Left renal pelvis (tissue), 4 donors: Measurements from ENCODE around the gene DYNLT1. TPM values are rescaled to one million over a fixed set of nuclear protein-coding genes. Genes with fewer than 3 reads are reported as not detected.
"Not testable (repeated sequence)": the region's sequence is repeated elsewhere in the genome, so short reads cannot be mapped to it uniquely, and the experiment has no call there.

ENCODE experiments used
- DNase-seq, 4 donors: peaks; one replicate each; pipeline ENCODE4 v3.0.0-alpha.2; 2013; ENCODE audit warnings: low read depth in 4 of 4, low spot score in 3 of 4
- polyA plus RNA-seq, 4 donors: library from polyadenylated mRNA; unstranded; fragments of 120-200 nt; gene quantifications; one replicate each; pipeline ENCODE4 v1.2.1, GENCODE V29; 2013; ENCODE audit not compliant: insufficient read length in 4 of 4

The DYNLT1 gene
- polyA plus RNA-seq, 4 donors = 121 to 196 (median 157) TPM

GRCh38 chr6:158624684-158625682, 19.6 kb downstream of the DYNLT1 start:
- DNase-seq = no peak

GRCh38 chr6:158622545-158623190, 21.9 kb downstream of the DYNLT1 start:
- DNase-seq = no peak

- no peak for DNase-seq
These were observed 22.6 kb downstream of the DYNLT1 start for GRCh38 chr6:158621694-158622544.

GRCh38 chr6:158620963-158621693, 23.4 kb downstream of the DYNLT1 start:
- DNase-seq = no peak

GRCh38 chr6:158619922-158620801, 24.4 kb downstream of the DYNLT1 start:
- no peak for DNase-seq

GRCh38 chr6:158618289-158618688, 26.3 kb downstream of the DYNLT1 start:
- not testable (repeated sequence) for DNase-seq

GRCh38 chr6:158614606-158615005, 29.9 kb downstream of the DYNLT1 start:
- DNase-seq = not testable (repeated sequence)

GRCh38 chr6:158611541-158612370, 32.8 kb downstream of the DYNLT1 start:
- DNase-seq = no peak

GRCh38 chr6:158611039-158611438, 33.5 kb downstream of the DYNLT1 start:
- DNase-seq = no peak

GRCh38 chr6:158610319-158610968, 34.1 kb downstream of the DYNLT1 start:
- no peak for DNase-seq

GRCh38 chr6:158609455-158610155, 34.9 kb downstream of the DYNLT1 start:
- DNase-seq = no peak

- DNase-seq = no peak
These were observed 36.3 kb downstream of the DYNLT1 start for GRCh38 chr6:158608221-158608620.

GRCh38 chr6:158607411-158608170, 37.0 kb downstream of the DYNLT1 start:
- DNase-seq = no peak

GRCh38 chr6:158606935-158607334, 37.6 kb downstream of the DYNLT1 start:
- no peak for DNase-seq

GRCh38 chr6:158606011-158606410, 38.5 kb downstream of the DYNLT1 start:
- not testable (repeated sequence) for DNase-seq

- peak in 1 of 4 donors; percentile 32 for DNase-seq
These were observed 39.2 kb downstream of the DYNLT1 start for GRCh38 chr6:158605266-158605878.
